ENCODE measurements around the gene CACNA1A. TPM values are rescaled to one million over a fixed set of nuclear protein-coding genes. Genes with fewer than 3 reads are reported as not detected.

Gene CACNA1A
- polyA plus RNA-seq, 2 of the 4 experiments (the other 2 are of a cell fraction), result 0.27 to 0.71 TPM

GRCh38 chr19:13207846-13208671 lies 298.2 kb downstream of the CACNA1A start (continued):
- TF ChIP-seq CTCF (IDR thresholded peaks at IDR 0.05) (no peak), POLR2AphosphoS2 (conservative IDR thresholded peaks at IDR 0.05; ENCODE audit: low read length) (no peak), TP53 (CRISPR knock-in tag; IDR thresholded peaks at IDR 0.05) (no peak), CHD2 (IDR thresholded peaks at IDR 0.05; ENCODE audit: low read length, partially characterized antibody) (no peak), HEYL (CRISPR knock-in tag; IDR thresholded peaks at IDR 0.05) (no peak), MAZ (IDR thresholded peaks at IDR 0.05; ENCODE audit: borderline replicate concordance, low read depth, low read length) (no peak), MYC (IDR thresholded peaks at IDR 0.05; ENCODE audit: borderline replicate concordance, low read length) (no peak)

GRCh38 chr19:13207237-13207845 lies 298.9 kb downstream of the CACNA1A start:
- H3K4me2 ChIP-seq, result no peak overlapping the region
- H3K4me3 ChIP-seq, result no peak overlapping the region
- WGBS (ENCODE audit: missing lambda C conversion rate), result 95% methylated on average over 35 of the region's 79 CpGs
- FAIRE-seq (no peak), ATAC-seq (no peak), DNase-seq (ENCODE audit: low read depth in 1 of 2, low spot score in 1 of 2) (no peak)
- H3K4me1 ChIP-seq, result no peaks in the 10 kb centered on the region
- CTCF ChIA-PET, result no interaction called here
- TF ChIP-seq CBX2 (IDR thresholded peaks at IDR 0.05; ENCODE audit: borderline replicate concordance, low read depth) (no peak), POLR2AphosphoS2 (conservative IDR thresholded peaks at IDR 0.05; ENCODE audit: low read length) (no peak), CEBPB (IDR thresholded peaks at IDR 0.05) (no peak), MAX (IDR thresholded peaks at IDR 0.05) (no peak), GATA3 (IDR thresholded peaks at IDR 0.05; ENCODE audit: borderline replicate concordance) (no peak), KDM5A (IDR thresholded peaks at IDR 0.05) (no peak), ZSCAN20 (CRISPR knock-in tag; IDR thresholded peaks at IDR 0.05) (no peak), RCOR1 (IDR thresholded peaks at IDR 0.05; ENCODE audit: low read depth, low read length) (no peak), EHF (CRISPR knock-in tag; IDR thresholded peaks at IDR 0.05) (no peak), CBX8 (IDR thresholded peaks at IDR 0.05) (no peak), RFX5 (IDR thresholded peaks at IDR 0.05) (no peak), RNF2 (IDR thresholded peaks at IDR 0.05; ENCODE audit: borderline replicate concordance, low read depth) (no peak), HOXB13 (CRISPR knock-in tag; IDR thresholded peaks at IDR 0.05; ENCODE audit: low read depth) (no peak), FOSB (CRISPR knock-in tag; IDR thresholded peaks at IDR 0.05) (no peak), CHD4 (IDR thresholded peaks at IDR 0.05; ENCODE audit: borderline replicate concordance) (no peak), BHLHE40 (IDR thresholded peaks at IDR 0.05; ENCODE audit: low read depth, low read length) (no peak)
- POLR2A ChIA-PET, result no interaction called here
- no peaks in the 10 kb centered on the region for H3K9me3 ChIP-seq
- no peak overlapping the region for H3K27ac ChIP-seq

- FAIRE-seq (no peak), ATAC-seq (no peak), DNase-seq (ENCODE audit: low read depth in 1 of 2, low spot score in 1 of 2) (no peak)
- Histone ChIP-seq H3K4me2 (no peak overlapping the region), H3K9me3 (no peaks in the 10 kb centered on the region), H3K27ac (no peak overlapping the region), H3K4me3 (no peak overlapping the region), H3K4me1 (no peaks in the 10 kb centered on the region)
- 79% methylated on average over 5 of the region's 5 CpGs for WGBS (ENCODE audit: missing lambda C conversion rate)
- POLR2A ChIA-PET, result no interaction called here
- CTCF ChIA-PET, result interaction anchor here (0.7 kb wide), 1 partner anchor 402 kb away, joined by 3 read pairs; no protein-coding TSS in a partner anchor
- no peak for TF ChIP-seq MAZ (IDR thresholded peaks at IDR 0.05; ENCODE audit: borderline replicate concordance, low read depth, low read length)
- no peak for TF ChIP-seq HMGXB4 (CRISPR knock-in tag; IDR thresholded peaks at IDR 0.05; ENCODE audit: borderline replicate concordance)
- no peak for TF ChIP-seq REST (IDR thresholded peaks at IDR 0.05)
- no peak for TF ChIP-seq FOSL2 (IDR thresholded peaks at IDR 0.05)
- no peak for TF ChIP-seq FOSL2 (CRISPR knock-in tag; IDR thresholded peaks at IDR 0.05)
- TF ChIP-seq KDM1A (IDR thresholded peaks at IDR 0.05; ENCODE audit: low read depth), result no peak
- no peak for TF ChIP-seq POLR2AphosphoS2 (conservative IDR thresholded peaks at IDR 0.05; ENCODE audit: low read length)
- no peak for TF ChIP-seq KDM5A (IDR thresholded peaks at IDR 0.05)
- TF ChIP-seq CHD4 (IDR thresholded peaks at IDR 0.05; ENCODE audit: borderline replicate concordance), result no peak
- no peak for TF ChIP-seq FOXS1 (CRISPR knock-in tag; IDR thresholded peaks at IDR 0.05)
Measured at GRCh38 chr19:13206587-13206986, 299.7 kb downstream of the CACNA1A start.
